Activated B cell treated with CpG ODN at 0.5 μM for 24 hours (primary cell): ENCODE data around the gene GNG4. TPM values are rescaled to one million over a fixed set of nuclear protein-coding genes. Genes with fewer than 3 reads are reported as not detected.
"Not testable (repeated sequence)": the region's sequence is repeated elsewhere in the genome, so short reads cannot be mapped to it uniquely, and the experiment has no call there.

Source experiments
- ATAC-seq: fragments of 200-7000 bp; cut with Tn5 transposase; one replicate; pipeline ENCODE4 v1.10.0; 2021; ENCODE audit warnings: low read depth, mild to moderate bottlenecking, moderate library complexity
- CTCF ChIA-PET: fragments of 350-600 bp; sonication (Branson Sonifier 250); formaldehyde crosslinking; loops from one replicate; lab custom pipeline; 2021; ENCODE audit warnings: antibody characterized with exemption; lab: Charles Lee
- POLR2A ChIA-PET: fragments of 350-600 bp; sonication (Branson Sonifier 250); formaldehyde crosslinking; loops from one replicate; lab custom pipeline; 2021; ENCODE audit warnings: antibody characterized with exemption; lab: Charles Lee
- DNase-seq: peaks from one replicate; pipeline ENCODE4 v3.0.0; 2022
- H3K27ac Mint-ChIP-seq: one replicate; pipeline ENCODE4 v1.8.0; 2020; ENCODE audit warnings: mixed read lengths
- H3K27me3 Mint-ChIP-seq: one replicate; pipeline ENCODE4 v1.8.0; 2021; ENCODE audit warnings: mixed read lengths
- H3K36me3 Mint-ChIP-seq: one replicate; pipeline ENCODE4 v1.8.0; 2021; ENCODE audit warnings: low read depth, mixed read lengths
- H3K4me1 Mint-ChIP-seq: one replicate; pipeline ENCODE4 v1.8.0; 2021; ENCODE audit warnings: mixed read lengths
- H3K4me3 Mint-ChIP-seq: one replicate; pipeline ENCODE4 v1.8.0; 2020; ENCODE audit warnings: mild to moderate bottlenecking, mixed read lengths
- H3K9me3 Mint-ChIP-seq: one replicate; pipeline ENCODE4 v1.8.0; 2020; ENCODE audit warnings: mixed read lengths
- intact Hi-C: fragments of 100-400 bp; cut with micrococcal nuclease; formaldehyde crosslinking; loops from one replicate; pipeline ENCODE4 v1.15.1; 2024
- total RNA-seq: library from RNA; stranded (reverse); gene quantifications from 2 replicates; pipeline ENCODE4 v1.2.3, GENCODE V29; 2022
- TF ChIP-seq, protein P1 (sequence below): fragments of 200-600 bp; IDR thresholded peaks from one replicate; pipeline ENCODE4 v1.8.0; 2022; ENCODE audit warnings: antibody characterized with exemption, mild to moderate bottlenecking

GNG4 gene
- total RNA-seq, 1 donor from 2014 or later, result 2.2 TPM

DNA sequence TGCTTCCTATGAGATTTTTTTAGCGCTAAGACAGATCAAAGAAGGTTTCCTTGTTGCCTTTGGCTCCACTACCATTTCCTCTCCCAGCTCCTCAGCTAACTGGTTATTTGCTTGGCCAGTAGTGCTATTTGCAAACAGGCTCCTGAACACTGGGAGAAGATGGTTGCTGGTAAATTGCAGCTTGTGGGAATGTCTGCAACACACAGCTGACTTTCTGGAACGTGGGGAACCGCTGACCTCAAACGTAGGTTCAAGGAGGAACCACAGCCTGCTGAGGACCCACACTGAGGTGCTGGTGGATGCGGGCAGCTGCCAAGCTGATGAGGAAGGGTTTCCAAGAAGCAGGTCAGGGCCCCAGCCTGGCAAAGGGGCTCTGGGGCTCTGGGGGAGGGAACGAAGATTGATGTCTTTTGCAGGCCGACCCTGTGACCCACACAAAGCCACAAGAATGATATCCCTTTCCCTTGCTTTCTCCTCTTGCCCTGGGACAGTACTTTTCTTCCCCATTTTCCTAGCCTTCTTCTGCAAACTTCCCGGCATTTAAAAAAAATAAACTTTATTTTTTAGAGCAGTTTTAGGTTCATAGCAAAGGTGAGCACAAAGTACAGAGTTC is 24.8 kb downstream of the GNG4 start:
- TF ChIP-seq, protein P1, sequence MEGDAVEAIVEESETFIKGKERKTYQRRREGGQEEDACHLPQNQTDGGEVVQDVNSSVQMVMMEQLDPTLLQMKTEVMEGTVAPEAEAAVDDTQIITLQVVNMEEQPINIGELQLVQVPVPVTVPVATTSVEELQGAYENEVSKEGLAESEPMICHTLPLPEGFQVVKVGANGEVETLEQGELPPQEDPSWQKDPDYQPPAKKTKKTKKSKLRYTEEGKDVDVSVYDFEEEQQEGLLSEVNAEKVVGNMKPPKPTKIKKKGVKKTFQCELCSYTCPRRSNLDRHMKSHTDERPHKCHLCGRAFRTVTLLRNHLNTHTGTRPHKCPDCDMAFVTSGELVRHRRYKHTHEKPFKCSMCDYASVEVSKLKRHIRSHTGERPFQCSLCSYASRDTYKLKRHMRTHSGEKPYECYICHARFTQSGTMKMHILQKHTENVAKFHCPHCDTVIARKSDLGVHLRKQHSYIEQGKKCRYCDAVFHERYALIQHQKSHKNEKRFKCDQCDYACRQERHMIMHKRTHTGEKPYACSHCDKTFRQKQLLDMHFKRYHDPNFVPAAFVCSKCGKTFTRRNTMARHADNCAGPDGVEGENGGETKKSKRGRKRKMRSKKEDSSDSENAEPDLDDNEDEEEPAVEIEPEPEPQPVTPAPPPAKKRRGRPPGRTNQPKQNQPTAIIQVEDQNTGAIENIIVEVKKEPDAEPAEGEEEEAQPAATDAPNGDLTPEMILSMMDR, result no peak
- DNase-seq, result no peak
- POLR2A ChIA-PET, result no interaction called here
- Mint-ChIP-seq H3K27ac (no peak overlapping the region), H3K4me3 (no peak overlapping the region), H3K4me1 (no peaks in the 10 kb centered on the region), H3K27me3 (peaks cover 22% of the 10 kb centered on the region), H3K9me3 (no peaks in the 10 kb centered on the region), H3K36me3 (no peaks in the 10 kb centered on the region)
- intact Hi-C loops, result no loop called here
- CTCF ChIA-PET, result no interaction called here
- ATAC-seq, result no peak

DNA sequence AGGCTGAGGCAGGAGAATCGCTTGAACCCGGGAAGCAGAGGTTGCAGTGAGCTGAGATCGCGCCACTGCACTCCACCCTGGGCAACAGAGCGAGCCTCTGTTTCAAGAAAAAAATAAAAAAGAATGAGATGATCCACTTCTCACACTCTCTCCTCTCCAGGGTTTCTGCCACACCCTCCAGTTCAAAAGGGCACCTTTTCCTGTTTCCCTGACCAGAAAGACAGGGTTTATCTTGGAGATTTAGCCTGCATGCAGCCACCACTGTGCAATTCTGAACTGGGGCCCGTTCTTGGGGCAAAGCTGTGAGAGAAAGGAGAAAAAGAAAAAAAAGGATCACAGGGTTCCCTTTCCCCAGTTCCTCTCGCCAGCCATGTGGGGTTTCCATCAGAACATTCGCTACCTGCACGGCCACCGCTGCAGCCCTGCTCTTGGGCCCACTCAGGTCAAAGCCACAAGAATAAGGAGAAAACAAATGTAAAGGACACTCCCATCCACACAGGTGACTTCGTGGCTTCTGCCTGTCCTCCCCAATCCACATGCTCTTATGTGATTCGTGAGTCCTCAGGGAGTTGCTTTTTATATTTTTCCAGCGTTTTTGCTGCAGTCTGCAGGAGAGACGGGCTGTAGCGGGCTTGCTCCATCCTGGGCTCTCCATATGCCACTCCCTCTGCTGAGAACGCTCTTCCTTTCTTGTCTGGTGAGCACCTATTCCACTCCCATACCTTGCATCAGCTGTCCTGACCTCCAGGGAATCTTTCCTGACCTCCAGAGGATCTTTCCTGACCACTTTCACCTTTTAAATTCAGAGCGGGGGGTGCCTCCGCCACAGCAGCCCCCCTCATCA is 26.4 kb downstream of the GNG4 start:
- ChIA-PET POLR2A (no interaction called here), CTCF (no interaction called here)
- Mint-ChIP-seq H3K9me3 (no peaks in the 10 kb centered on the region), H3K27me3 (peaks cover 22% of the 10 kb centered on the region), H3K4me3 (no peak overlapping the region), H3K27ac (no peak overlapping the region), H3K36me3 (no peaks in the 10 kb centered on the region), H3K4me1 (no peaks in the 10 kb centered on the region)
- DNase-seq, result no peak
- ATAC-seq, result no peak
- TF ChIP-seq, protein P1, result no peak
- intact Hi-C loops, result no loop called here

DNA sequence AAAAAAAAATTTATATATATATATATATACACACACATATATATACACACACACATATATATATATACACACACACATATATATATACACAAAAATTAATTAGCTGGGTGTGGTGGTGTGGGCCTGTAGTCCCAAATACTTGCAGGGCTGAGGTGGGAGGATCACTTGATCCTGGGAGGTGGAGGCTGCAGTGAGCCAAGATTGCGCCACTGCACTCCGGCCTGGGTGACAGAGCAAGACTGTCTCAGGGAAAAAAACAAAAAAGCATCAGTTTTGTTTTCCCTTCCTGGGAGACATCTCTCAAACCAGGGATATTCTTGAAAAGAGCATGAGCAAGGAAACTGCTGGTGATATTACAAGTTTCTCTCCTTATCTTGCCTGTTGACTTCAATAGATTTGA is 30.4 kb downstream of the GNG4 start:
- CTCF ChIA-PET, H3K4me3 Mint-ChIP-seq: not testable (repeated sequence)
- H3K27me3 Mint-ChIP-seq, result peaks cover 17% of the 10 kb centered on the region

DNA sequence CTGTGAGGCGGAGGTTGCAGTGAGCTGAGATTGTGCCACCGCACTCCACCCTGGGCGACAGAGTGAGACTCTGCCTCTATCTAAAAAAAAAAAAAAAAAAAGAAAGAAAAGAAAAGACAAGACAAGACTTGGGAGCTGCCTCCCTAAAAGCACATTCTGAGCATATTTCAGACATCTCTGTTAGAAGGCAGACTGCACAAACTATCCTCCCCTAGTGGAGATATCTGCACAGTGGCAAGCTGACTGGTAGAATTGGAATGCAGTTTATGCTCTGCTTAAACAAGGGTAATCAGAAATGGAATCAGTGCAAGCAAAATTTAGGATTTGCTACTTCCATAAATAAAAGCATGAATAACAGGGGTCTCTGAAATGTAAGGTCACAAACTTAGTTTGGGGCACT is 31.8 kb downstream of the GNG4 start:
- intact Hi-C loops, result no loop called here
- Mint-ChIP-seq H3K4me3 (no peak overlapping the region), H3K9me3 (no peaks in the 10 kb centered on the region), H3K4me1 (no peaks in the 10 kb centered on the region), H3K27ac (no peak overlapping the region), H3K36me3 (no peaks in the 10 kb centered on the region), H3K27me3 (peaks cover 7% of the 10 kb centered on the region)
- ChIA-PET POLR2A (no interaction called here), CTCF (no interaction called here)
- ATAC-seq, result no peak
- TF ChIP-seq, protein P1, result no peak
- no peak for DNase-seq

More for the DNA sequence above, 30.4 kb downstream of the GNG4 start:
- H3K36me3 Mint-ChIP-seq, ATAC-seq, H3K9me3 Mint-ChIP-seq, H3K27ac Mint-ChIP-seq, H3K4me1 Mint-ChIP-seq, intact Hi-C loops, DNase-seq, POLR2A ChIA-PET: not testable (repeated sequence)

DNA sequence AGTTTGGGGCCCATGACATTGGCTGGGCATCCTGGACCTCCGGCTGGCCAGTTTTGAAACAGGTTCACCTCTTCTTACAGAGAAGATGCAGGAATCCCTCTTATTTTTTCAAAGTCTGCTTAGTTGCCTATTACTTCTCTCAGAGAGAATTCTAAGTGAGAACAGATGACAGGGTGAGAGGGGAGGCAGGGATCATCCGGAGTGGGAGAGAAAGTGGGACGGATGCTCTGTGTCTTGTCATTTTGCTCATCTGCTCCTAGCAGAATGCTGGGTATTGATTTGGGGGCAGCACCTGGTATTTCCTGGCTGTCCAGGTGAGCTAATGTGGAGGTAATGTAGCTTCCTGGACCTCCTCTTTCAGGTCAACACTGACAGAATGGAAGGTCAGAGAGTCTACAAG is 32.4 kb downstream of the GNG4 start:
- no peak for DNase-seq
- CTCF ChIA-PET, result no interaction called here
- no peak overlapping the region for H3K4me3 Mint-ChIP-seq
- no peaks in the 10 kb centered on the region for H3K9me3 Mint-ChIP-seq
- no peak for ATAC-seq
- POLR2A ChIA-PET, result no interaction called here
- peaks cover 7% of the 10 kb centered on the region for H3K27me3 Mint-ChIP-seq
- H3K4me1 Mint-ChIP-seq, result no peaks in the 10 kb centered on the region
- H3K36me3 Mint-ChIP-seq, result no peaks in the 10 kb centered on the region
- no peak overlapping the region for H3K27ac Mint-ChIP-seq
- TF ChIP-seq, protein P1, result no peak
- intact Hi-C loops, result no loop called here
